ENCODE measurements around the gene NECTIN1.

The NECTIN1 gene

GRCh38 chr11:119728651-119729580 is at the start of gene NECTIN1:
NECTIN1 (minus strand) TSS chr11:119729200; CDS start chr11:119728553, 647 bp downstream.
- peak; percentile 48 for DNase-seq

GRCh38 chr11:119778391-119779194 is 49.6 kb upstream of the NECTIN1 start:
- DNase-seq = no peak

GRCh38 chr11:119777940-119778339 is 48.9 kb upstream of the NECTIN1 start:
- no peak for DNase-seq

GRCh38 chr11:119776651-119777050 is 47.7 kb upstream of the NECTIN1 start:
- no peak for DNase-seq

- no peak for DNase-seq
Measured at GRCh38 chr11:119776031-119776636, 47.1 kb upstream of the NECTIN1 start.

GRCh38 chr11:119774172-119774763 is 45.3 kb upstream of the NECTIN1 start:
- DNase-seq = no peak

GRCh38 chr11:119772641-119773415 is 43.8 kb upstream of the NECTIN1 start:
- DNase-seq = no peak

- DNase-seq = no peak
Measured at GRCh38 chr11:119772076-119772475, 43.1 kb upstream of the NECTIN1 start.

GRCh38 chr11:119771172-119771770 is 42.3 kb upstream of the NECTIN1 start:
- no peak for DNase-seq

GRCh38 chr11:119765628-119766027 is 36.6 kb upstream of the NECTIN1 start:
- no peak for DNase-seq

GRCh38 chr11:119764108-119764868 is 35.3 kb upstream of the NECTIN1 start:
- no peak for DNase-seq

- no peak for DNase-seq
Measured at GRCh38 chr11:119763071-119763728, 34.2 kb upstream of the NECTIN1 start.

- DNase-seq = no peak
Measured at GRCh38 chr11:119759747-119760412, 30.9 kb upstream of the NECTIN1 start.

- DNase-seq = no peak
Measured at GRCh38 chr11:119759324-119759723, 30.3 kb upstream of the NECTIN1 start.

- DNase-seq = no peak
Measured at GRCh38 chr11:119758291-119758690, 29.3 kb upstream of the NECTIN1 start.

GRCh38 chr11:119757378-119757777 is 28.4 kb upstream of the NECTIN1 start:
- no peak for DNase-seq

GRCh38 chr11:119756169-119756865 is 27.3 kb upstream of the NECTIN1 start:
- DNase-seq = no peak

- DNase-seq = no peak
Measured at GRCh38 chr11:119755356-119756071, 26.5 kb upstream of the NECTIN1 start.
